IPS DF 19.7 (cell line): ENCODE measurements around the gene STK17A.
"Not testable (repeated sequence)": the region's sequence is repeated elsewhere in the genome, so short reads cannot be mapped to it uniquely, and the experiment has no call there.

Experiments used
- DNase-seq: peaks from one replicate; pipeline ENCODE4 v3.0.0-alpha.2; 2013; ENCODE audit warnings: low read depth, low spot score

STK17A gene

GRCh38 chr7:43568529-43568928 is 14.4 kb upstream of the STK17A start:
- DNase-seq = no peak

- no peak for DNase-seq
These were observed 13.5 kb upstream of the STK17A start for GRCh38 chr7:43569424-43569823.

DNA sequence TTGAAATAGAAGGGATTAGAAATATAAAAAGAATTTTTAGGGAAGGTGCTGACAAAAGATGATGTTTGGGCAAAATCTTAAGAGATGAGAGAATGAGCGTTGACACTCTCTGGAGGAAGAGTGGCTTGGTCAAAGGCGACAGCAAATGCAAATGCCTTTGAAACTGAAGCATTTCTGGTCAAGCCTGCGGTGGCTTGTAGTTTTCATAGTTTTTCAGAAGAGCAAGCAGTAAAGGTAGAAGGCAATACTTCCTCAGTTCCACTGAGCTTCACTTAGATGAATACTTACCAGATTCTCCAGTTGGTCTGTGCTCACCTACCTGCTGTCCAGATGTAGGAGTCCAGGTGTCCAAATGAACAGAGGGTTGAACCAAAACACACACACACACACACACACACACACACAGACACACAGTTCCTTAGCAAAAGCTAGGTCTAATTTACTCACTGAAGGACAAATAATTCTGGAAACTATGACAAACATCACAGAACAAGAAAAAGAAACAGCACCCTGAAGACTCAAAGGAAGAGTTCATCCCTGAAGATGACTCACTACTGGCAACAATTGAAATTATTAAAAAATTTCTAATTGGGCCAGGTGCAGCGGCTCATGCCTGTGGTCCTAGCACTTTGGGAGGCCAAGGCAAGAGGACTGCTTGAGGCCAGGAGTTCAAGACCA is 12.1 kb upstream of the STK17A start:
- DNase-seq = no peak

- DNase-seq = no peak
These were observed 10.3 kb upstream of the STK17A start for GRCh38 chr7:43572516-43573049.

- DNase-seq = not testable (repeated sequence)
These were observed 9.1 kb upstream of the STK17A start for GRCh38 chr7:43573832-43574231.

DNA sequence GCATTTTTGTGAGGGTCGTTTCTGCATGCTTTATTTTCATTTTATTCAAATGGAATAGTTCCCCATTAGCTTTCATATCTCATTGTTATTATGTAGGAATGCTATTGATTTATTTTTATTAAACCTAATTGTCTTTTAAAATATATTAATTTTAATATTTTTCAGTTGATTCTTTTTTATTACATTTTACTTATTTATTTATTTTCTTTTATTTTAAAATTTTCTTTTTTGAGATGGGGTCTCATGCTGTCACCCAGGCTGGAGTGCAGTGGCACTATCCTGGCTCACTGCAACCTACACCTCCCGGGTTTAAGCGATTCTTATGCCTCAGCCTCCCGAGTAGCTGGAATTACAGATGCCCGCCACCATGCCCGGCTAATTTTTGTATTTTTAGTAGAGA is 7.4 kb upstream of the STK17A start:
- DNase-seq = no peak

GRCh38 chr7:43576241-43576640 is 6.7 kb upstream of the STK17A start:
- DNase-seq = no peak

GRCh38 chr7:43577485-43577951 is 5.4 kb upstream of the STK17A start:
- no peak for DNase-seq

DNA sequence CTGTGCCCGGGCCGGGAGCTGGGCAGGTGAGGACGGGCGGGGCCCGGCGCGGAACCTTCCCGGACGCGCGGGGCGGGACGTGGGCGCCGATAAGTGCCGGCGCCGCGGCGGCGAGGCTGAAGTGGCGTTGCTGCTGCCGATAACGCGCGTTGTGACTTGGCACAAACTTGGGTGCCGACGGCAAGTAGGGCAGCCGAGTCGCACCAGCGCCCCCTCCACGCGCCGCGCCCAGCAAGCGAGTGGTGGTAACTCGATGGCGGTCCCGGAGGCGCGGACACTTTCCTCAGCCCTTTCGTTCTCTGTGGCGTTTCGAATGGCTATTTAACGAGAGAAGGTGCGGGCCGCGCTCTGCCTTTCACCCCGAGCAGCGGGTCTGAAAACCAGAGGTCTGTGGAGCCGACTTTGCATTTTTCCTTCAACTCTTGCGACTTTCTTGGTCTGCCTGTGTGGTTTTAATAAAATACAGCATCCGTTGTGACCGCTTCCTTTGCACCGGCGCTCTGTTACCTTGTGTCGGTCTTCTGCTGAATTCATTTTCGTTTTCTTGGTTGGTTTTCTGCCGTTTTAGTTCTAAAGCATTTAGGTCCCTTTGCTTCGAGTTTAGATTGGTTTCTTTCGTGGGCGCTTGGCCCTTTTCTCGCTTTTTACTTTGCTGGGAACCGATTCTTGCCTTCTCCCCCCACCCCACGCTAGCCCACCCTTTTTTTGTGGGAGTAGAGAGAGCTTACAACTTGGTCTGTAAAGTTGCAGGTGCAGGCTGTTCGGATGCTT is 701 bp downstream of the STK17A start:
- no peak for DNase-seq

GRCh38 chr7:43584195-43584586 is 1.3 kb downstream of the STK17A start:
- no peak for DNase-seq

DNA sequence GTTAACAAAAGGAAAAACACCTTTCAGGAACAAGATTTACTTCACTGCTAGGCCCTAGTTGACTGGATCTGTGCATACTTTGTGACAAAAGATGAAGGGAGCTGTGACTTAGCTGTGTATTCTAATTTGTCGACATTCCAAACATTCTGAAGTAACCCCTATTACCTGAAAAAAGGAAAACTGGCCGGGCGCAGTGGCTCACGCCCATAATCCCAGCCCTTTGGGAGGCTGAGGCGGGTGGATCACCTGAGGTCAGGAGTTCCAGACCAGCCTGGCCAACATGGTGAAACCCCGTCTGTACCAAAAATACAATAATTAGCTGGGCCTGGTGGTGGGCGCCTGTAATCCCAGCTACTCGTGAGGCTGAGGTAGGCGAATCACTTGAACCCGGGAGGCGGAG is 1.8 kb downstream of the STK17A start:
- DNase-seq = not testable (repeated sequence)

DNA sequence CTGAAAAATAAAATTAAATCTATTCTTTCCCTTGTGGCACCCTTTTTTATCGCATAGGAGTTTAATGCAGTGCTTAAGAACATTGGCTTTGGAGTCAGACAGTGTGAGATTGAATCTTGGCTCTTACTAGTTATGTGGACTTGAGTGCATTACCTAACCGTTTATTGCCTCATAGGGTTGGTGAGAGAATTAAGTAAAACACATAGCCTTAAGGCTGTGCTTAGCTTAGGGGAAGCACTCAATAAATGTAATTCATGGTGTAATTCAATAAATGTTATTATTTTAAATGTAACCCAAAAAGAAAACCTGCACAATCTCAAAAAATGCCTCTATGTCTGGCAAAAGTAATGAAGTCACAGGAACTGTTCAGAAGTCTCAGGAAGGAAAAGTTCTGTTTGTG is 2.7 kb downstream of the STK17A start:
- DNase-seq = no peak

DNA sequence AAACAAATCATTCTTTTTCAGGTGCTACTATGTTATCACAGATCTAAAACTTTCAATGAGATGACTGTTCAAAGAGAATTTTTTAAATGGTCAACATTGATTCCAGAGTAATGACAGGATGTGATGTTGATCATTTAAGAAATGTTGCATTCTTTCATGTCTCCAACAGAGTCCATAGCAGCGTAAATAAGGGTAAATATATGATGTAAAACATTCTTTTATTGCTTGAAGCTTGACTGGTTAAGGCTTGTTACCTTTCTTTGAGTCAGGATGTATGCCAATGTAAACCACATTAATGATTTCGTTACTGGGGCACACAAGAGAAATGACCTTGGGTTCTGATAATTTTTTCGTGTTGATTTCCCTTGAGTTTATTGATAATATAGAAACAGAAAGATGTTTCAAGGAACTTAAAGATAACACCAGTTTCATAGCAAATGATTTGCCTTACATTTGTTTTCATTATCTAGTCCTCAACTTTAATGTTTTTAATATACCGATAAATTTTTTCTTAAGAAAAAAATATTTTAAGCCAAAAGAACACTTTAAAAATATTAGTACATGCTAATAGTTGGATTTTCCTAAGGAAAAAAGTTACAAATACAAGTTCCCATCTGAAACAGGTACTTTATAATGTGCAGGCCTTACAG is 3.5 kb downstream of the STK17A start:
- DNase-seq = no peak

DNA sequence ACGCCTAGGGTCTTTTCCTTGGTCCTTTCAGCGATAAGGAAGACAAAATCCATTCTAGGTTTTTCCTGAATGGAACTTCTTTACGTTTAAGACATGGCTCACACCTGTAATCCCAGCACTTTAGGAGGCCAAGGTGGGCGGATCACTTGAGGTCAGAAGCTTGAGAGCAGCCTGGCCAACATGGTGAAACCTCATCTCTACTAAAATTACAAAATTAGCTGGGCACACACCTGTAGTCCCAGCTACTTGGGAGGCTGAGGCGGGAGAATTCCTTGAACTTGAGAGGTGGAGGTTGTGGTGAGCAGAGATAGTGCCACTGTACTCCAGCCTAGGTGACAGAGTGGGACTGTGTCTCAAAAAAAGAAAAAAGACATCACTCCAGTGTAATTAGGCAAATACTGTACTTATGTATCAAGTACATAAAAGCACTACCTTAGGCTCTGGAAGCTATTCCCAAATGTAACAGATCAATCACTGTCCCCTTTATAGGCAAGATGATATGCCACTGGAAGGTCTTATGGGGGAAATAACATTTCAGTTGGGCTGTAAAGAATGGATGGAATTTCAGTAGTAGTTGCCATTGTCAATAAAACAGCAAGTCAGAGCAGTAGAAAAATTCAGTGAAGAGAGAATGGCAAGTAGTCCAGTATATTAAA is 5.7 kb downstream of the STK17A start:
- DNase-seq = no peak

GRCh38 chr7:43589133-43589478 is 6.2 kb downstream of the STK17A start:
- DNase-seq = no peak

DNA sequence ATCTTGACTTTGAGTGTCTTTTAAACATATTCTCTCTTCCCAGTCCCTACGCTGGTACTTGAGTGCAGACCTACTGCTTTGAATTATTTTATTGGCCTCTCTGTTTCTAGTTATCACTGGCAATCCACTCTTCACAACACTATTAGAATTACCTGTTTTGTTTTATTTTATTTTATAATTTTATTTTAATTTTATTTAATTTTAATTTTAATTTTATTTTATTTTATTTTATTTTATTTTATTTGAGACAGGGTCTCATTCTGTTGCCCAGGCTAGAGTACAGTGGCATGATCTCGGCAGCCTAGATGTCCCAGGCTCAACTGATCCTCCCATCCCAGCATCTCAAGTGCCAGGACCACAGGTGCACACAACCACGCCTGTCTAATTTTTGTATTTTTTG is 6.8 kb downstream of the STK17A start:
- no peak for DNase-seq

- no peak for DNase-seq
These were observed 8.1 kb downstream of the STK17A start for GRCh38 chr7:43590862-43591557.

DNA sequence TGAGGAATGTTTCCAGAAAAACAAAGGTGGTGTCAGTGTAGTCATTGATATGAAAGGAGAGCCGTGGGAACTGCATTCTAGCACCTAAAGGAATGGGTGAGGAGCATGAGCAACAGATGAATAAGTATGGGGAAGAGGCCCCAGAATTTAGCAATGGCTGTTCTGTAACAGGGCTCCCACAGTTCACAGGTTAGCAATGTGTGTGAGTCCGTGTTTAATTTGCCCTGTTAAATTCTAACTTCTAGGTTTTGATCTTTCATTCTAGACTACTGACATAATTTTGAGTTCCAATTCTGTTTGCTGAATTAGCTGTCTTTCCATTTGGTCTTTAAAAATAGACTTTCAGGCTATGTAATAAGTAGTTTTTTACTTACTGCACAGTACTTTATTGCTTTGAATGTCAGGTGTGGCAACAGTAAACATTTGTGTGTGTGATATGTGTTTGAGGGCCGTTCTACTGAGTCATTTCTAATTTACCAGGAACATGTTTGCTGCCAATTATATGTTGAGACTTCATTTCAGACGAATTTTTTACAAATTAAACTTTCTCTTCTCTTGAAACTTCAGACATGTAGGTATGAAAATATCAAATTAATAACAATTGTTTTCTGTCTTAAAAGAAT is 8.8 kb downstream of the STK17A start:
- DNase-seq = no peak

GRCh38 chr7:43592326-43592725 is 9.4 kb downstream of the STK17A start:
- no peak for DNase-seq

DNA sequence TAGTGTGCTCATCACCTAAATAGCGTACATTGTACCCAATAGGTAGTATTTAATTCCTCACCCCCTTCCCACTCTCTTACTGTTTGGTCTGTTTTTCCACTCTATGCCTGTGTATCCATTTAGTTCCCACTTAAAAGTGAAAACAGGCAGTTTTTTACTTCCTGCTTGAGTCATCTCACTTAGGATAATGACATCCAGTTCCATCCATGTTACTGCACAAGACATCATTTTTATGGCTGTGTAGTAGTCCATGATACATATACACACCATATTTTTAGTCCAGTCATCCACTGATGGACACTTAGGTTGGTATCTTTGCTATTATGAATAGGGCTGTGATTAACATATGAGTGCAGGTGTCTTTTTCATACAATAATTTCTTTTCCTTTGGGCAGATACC is 10.1 kb downstream of the STK17A start:
- no peak for DNase-seq

- DNase-seq = no peak
These were observed 11.1 kb downstream of the STK17A start for GRCh38 chr7:43594020-43594419.
